NCI-H774 (cell line): Measurements from ENCODE around the gene GRM2.

Experiments used
- DNase-seq: peaks from one replicate; lab custom pipeline; 2025; lab: John Stamatoyannopoulos, UW

Gene GRM2

DNA sequence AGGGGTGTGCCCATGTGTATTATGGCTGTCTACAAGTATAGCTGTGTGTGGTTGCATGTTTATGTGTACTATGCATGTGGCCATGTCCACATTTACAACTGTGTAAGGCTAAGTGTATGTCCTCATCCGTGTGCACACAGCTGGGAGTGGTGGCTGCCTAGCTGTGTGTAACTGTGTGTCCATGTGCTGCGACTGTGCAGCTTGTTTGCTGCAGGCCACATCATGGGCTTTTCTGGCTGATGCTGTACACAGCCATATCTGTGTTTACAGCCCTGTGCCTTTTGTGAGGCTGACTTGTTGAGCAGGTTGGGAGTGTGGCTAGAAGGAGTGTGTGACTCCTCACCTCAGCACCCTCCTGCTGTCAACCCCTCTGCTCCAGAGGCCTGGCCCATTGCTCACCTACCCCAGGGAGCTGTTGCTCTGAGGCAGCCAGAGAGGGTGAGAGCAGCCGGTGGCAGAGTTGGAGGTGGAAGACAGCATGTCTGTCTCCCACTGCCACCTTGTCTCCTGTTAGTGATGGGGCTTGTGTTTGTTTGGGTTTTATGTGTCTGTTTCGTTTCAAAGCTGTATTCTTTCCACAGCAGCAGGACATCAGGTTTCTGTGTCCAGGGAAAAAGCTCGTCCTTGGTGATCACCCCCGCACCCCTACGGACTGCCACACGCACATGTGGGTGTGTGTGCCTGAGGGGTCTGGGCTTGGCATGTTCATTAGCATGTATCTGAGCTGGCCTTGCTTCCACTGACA lies 1.4 kb upstream of the GRM2 start:
- no peak for DNase-seq

DNA sequence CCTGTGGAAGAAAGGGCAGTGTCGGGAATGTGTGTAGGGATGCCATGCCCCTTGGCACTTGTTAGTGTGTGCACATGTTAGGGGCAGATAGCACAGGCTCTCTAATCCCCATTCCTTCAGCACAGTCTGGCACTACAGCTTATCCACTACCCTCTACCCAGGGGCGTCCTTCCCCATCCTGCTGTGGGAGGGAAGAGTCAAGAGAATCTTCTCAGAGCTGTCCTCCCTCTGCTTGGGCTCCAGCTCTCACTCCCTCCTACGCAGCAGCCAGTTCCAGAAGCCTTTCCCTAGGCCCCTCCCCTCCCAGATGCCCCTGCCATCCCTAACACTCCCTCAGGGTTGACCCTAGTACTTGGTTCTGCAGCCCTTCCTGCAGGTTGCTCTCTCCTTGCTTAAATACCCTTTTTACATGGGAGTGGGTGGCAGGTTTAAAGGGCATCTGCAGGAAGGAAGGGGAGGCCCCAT lies 815 bp upstream of the GRM2 start:
- no peak for DNase-seq

DNA sequence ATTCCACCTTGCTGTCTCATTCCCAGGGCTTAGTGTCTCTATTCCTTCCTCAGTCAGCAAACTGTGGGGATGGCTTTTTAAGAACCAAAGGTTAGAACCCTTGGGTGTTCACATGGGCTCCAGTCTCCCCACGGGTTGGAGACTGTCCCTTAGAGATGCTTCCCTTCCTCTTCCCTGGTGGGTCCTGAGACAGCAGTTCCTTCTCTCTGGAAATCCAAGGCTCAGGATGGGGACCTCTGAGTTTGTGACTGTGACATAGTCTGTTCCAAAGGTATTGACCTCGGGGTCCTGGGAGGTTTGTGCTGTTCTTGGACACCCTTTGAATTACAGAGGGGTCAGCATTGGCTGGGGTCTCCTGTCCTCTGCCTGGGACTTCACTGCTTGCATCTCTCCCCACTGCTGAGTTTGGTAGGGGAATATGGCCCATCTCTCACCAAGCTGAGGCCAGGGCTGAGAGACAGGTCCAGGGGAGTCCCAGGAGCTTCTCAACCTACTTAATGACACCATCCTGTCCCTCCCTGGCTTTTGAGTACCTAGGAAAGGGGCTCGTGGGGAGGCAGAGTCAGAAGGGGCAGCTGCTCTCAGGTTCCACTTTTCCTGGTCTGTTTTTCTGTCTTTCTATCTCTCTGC lies 1.5 kb downstream of the GRM2 start:
- no peak for DNase-seq

DNA sequence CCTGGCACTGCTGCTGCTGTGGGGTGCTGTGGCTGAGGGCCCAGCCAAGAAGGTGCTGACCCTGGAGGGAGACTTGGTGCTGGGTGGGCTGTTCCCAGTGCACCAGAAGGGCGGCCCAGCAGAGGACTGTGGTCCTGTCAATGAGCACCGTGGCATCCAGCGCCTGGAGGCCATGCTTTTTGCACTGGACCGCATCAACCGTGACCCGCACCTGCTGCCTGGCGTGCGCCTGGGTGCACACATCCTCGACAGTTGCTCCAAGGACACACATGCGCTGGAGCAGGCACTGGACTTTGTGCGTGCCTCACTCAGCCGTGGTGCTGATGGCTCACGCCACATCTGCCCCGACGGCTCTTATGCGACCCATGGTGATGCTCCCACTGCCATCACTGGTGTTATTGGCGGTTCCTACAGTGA lies 2.1 kb downstream of the GRM2 start:
- no peak for DNase-seq

DNA sequence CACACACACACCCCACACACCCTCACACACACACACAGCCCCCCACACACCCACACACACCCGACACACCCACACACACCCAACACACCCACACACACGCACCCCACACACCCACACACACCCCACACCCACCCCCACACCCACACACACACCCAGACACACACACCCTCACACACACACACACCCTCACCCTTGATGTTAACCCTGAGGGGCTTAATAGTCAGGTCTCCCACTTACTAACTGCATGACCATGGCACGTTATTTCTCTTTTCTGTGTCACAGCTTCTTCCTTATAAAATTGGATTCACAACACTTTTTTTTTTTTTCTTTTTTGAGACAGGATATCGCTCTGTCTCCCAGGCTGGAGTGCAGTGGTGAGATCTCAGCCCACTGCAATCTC lies 2.8 kb downstream of the GRM2 start:
- DNase-seq = no peak

DNA sequence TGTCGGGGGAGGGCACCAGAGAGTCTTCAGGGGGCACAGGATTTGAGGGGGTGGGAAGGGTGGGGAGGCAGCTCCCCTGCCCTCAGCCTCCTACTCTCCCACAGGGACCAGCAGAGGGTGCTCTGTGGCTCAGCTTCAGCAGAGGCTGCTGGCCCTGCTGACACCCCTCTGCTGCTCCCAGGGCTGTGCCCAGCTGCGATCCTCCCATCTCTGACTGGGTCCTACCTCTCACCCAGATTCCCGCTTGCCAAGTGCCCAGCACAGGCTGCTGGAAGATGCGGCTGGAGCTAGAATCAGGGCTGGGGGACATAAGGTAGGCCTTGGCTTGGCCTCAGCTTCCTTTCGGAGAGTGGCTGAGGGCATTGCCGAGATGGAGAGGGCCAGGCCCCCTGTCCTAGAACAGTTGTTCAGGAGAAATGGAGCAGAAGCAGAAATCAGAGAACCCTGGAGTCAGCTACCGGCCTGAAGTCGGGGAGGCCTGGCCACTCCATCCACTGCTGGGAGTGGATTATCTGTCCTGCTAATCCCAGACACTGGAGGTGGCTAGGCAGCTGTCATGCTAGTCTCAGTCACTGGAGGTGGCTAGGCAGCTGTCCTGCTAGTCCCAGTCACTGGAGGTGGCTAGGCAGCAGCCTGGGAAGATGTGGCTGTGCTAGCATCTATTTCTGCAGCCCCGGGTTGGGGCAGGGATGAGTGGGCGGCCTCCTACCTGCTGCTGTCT lies 3.9 kb downstream of the GRM2 start:
- no peak for DNase-seq

DNA sequence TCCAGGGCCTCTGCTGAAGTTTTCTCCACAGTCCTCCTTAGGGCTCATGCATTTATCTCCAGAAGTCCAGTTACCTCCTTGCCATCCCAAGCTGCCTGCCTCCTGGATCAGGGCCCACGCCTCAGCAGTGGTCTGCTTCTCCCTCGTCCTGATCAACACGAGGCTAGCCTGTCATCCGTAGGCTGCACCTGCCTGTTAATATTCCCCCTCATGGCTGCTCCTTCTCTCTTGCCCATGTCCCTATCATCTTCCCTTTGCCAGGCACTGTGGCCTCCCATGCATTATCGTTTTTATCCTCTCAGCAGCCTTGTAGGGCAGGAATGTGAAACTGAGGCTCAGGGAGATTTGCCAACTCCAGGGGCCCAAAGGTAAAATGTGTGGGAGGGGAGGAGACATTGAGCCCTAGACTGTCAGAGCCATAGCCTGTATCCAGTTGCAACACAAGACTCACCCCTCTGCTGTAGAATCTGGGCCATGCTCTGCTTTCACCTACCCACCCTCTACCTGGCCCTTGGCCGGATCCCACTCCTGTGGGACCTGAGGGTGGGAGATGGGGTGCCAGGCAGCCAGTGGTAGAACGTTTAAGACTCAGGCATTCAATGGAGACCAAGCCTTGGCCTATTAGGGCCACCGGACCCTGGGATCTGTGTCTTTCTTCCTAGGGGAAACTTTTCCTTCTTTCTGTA lies 4.6 kb downstream of the GRM2 start:
- no peak for DNase-seq

DNA sequence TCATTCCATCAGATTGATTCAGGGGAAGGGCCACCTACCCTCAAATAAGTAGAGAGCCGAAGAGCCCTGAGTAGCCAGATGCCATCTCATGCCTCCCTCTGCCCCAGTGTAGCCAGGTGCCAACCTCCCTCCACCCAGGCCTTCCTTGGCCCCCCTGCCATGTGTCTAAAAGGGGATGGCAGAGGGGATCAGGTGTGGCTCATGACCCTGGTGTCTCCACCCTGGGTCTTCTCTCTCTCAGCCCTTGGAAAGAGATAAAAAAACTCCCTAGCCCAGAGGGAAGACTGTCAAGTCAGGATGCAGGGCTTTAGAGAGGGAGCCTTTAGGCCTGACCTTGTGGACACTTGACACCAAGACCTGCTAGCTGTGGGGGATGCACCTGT lies 5.2 kb downstream of the GRM2 start:
- DNase-seq = no peak

DNA sequence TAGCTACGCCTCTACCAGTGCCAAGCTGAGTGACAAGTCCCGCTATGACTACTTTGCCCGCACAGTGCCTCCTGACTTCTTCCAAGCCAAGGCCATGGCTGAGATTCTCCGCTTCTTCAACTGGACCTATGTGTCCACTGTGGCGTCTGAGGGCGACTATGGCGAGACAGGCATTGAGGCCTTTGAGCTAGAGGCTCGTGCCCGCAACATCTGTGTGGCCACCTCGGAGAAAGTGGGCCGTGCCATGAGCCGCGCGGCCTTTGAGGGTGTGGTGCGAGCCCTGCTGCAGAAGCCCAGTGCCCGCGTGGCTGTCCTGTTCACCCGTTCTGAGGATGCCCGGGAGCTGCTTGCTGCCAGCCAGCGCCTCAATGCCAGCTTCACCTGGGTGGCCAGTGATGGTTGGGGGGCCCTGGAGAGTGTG lies 5.7 kb downstream of the GRM2 start:
- DNase-seq = no peak

DNA sequence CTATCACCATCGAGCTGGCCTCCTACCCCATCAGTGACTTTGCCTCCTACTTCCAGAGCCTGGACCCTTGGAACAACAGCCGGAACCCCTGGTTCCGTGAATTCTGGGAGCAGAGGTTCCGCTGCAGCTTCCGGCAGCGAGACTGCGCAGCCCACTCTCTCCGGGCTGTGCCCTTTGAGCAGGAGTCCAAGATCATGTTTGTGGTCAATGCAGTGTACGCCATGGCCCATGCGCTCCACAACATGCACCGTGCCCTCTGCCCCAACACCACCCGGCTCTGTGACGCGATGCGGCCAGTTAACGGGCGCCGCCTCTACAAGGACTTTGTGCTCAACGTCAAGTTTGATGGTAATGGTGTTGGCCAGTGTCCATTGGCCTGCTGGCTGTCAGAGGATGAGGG lies 6.1 kb downstream of the GRM2 start:
- DNase-seq = no peak

DNA sequence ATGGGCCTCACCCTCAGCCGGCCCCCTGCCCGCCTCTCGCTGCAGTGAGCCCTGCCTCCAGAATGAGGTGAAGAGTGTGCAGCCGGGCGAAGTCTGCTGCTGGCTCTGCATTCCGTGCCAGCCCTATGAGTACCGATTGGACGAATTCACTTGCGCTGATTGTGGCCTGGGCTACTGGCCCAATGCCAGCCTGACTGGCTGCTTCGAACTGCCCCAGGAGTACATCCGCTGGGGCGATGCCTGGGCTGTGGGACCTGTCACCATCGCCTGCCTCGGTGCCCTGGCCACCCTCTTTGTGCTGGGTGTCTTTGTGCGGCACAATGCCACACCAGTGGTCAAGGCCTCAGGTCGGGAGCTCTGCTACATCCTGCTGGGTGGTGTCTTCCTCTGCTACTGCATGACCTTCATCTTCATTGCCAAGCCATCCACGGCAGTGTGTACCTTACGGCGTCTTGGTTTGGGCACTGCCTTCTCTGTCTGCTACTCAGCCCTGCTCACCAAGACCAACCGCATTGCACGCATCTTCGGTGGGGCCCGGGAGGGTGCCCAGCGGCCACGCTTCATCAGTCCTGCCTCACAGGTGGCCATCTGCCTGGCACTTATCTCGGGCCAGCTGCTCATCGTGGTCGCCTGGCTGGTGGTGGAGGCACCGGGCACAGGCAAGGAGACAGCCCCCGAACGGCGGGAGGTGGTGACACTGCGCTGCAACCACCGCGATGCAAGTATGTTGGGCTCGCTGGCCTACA lies 8.5 kb downstream of the GRM2 start:
- DNase-seq = no peak

DNA sequence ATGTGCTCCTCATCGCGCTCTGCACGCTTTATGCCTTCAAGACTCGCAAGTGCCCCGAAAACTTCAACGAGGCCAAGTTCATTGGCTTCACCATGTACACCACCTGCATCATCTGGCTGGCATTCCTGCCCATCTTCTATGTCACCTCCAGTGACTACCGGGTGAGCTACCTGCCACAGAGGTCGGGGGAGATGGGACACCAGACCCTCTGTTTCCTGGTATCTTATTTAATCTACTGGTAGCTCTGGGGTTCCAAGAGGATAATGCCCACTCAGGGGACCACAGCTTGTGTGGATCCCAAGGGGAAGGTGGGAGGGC lies 9.1 kb downstream of the GRM2 start:
- DNase-seq = no peak

DNA sequence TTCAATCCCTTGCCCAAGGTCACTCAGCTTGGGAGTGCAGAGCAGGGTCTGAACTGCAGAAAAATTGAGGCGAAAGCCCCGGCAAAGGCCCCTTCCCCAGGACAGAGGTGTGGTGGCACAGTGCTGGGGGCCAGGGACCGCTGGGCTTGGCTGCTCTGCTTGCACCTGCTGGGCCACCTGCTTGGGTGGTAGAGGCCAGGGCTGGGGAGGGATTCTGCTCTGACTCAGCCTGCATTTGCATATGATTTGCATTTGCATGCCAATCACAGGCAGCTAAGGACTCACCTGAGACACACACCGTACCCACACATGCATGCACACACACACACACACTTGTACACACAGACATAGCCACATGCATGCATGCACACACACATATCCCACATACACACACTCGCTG lies 9.9 kb downstream of the GRM2 start:
- no peak for DNase-seq

DNA sequence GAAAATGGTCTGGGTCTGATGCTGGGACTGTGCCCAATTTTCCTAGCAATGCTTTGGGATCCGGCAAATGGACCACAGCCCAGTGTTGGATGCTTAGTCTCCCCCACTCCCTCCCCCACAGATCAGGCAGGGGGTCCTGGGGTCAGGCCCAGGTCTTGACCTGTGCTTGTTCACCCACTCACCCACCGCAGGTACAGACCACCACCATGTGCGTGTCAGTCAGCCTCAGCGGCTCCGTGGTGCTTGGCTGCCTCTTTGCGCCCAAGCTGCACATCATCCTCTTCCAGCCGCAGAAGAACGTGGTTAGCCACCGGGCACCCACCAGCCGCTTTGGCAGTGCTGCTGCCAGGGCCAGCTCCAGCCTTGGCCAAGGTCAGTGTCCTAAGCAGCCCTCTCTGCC lies 10.6 kb downstream of the GRM2 start:
- no peak for DNase-seq

DNA sequence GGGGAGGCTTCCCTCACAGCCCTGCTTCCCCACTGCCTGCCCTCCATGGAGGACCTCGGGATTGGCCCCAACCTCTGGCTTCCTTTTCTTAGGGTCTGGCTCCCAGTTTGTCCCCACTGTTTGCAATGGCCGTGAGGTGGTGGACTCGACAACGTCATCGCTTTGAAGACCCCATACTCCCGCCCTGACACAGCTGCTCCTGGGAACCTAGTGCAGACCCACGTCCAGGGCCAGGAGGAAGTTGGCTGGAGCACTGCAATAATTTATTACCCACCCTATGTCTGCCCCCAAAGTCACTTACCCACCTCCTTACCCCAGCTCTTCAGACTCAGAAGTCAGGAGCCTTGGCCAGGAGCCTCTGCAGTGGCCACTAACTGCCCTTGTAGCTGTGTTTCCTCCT lies 11.1 kb downstream of the GRM2 start:
- no peak for DNase-seq

DNA sequence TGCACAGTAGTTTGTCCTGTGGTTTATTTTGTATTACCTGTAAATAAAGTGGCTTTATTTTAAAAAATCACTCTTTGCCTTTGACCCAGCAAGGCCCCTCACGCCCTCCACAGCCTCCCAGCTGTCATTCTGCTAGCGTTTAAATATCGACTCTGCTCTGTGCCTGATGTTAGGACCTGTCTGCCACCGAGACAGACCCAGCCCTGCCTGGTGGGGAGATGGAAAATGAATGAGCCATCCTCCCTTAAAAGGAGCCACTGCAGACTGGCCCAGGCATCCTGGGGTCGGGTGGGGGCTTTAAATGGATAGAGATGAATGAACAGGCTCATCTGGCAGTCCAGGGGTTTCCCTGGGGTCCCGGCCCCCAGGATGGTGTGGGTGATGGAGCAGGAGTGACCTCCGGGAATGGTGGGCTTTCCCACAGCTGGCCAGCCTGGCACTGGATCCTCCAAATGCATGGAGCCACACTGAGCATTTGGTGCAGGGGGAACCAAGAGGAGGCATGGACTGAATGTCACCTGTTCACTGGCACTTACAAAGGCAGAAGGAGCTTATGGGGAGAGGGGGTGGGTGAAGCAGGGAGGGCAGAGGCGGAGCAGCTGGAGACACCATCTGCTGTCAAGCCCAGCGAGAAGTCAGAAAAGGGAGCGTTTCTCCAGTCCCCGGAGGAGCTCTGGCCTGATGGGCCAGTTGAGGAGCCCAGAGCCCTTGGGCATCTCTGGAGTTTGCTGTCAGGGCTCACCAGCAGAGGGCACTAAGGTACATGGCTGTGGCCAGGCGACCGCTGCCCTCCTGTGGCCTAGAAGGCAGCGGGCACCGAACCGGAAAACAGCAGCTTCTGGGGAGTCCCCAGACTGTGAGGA lies 11.9 kb downstream of the GRM2 start:
- peak; percentile 16 for DNase-seq

DNA sequence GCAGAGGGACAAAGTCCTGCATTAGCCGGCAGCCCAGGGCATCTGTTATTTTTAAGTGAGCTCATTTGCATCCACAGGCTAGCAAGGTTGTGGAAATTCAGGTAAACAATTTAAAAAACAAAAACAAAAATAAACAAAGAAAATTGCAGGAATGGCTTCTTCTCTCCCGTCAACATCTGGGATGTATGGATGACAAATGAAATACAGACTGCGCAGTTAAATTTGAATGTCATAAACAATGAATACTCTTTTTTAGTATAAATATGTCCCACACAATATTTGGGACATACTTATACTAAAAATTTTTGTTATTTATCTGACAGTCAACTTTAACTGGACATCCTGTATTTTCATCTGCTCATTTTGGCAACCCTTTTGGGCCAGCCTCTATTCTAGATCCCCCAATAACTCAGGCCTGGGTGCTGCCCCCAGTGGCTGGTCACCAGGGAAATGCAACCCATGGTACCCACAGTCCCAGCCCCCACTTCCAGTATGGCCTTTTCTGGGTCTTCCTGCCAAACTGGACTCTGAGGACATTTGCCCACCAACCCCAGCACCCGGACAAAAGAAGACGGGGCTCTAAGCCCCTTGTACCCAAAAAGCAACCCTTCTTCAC lies 12.7 kb downstream of the GRM2 start:
- DNase-seq = no peak

DNA sequence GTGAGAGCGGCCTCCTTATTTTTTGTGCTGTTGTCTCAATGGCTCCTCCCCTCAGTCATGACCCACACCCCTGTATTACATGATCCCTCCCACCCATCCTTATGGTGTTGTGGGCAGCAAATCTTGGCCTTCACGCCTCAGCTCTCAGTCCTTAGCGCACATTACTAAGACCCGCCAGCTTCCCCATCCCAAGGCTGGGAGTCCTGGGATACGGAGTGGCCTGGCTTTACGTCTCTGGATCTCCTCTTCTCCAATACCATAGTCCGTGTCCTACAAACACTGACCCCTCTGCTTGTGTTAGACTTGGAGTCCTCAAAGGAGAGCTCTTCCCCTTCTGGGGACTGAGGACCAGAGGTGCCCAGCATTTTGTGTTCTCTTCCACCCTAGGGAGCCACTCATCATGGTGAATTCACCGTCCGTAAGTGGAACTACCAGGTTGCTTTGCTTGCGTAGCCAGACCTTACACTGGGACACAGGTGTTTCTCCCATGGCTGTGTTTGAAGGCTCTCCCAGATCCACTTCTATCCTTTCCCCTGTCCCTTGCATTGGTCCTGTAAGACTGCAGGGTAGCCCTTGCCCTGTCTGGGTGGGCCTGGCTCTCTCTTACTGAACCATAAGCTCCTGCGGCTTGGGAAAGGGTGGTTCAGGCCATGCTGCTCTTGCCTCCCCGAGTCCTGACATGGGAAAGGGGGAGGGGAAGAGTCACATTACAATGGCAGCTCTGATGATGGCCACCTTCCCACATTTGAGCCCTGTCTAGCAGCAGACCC lies 13.6 kb downstream of the GRM2 start:
- DNase-seq = no peak

DNA sequence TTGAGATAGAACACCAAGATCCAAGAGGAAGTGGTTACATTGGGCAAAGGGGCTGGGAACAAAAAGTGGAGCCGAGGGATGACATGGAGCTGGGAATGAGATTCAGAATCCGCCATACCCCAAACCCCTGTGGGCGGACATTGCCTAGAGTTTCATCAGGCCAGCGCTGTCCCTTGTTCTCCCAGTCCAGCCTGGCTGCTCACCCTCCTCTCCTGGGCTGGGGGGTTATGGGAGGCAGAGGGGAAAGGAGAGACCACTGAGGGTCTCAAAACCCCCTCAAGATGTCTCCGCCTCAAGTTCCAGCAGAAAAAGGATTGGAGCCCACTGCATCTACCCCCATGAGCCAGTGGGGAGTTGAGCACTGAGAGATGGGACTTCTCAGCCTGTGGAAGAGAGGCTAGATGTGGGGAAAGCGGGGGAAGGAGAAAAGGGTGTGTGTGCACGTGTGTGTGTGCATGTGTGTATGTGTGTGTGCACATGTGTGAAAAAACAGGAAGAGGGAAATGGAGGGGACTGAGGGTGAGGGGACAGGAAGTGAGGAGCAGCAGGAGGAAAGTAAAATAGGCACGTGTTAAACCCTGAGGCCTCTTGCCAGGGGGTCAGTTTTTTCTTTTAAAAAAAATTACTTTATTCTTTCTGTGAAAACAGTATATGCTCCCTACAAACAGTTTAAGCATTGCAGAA lies 14.3 kb downstream of the GRM2 start:
- DNase-seq = no peak
